GM19452 (cell line): ENCODE data around the gene XYLT1.

Experiments used
- ATAC-seq: cut with Tn5 transposase; IDR thresholded peaks from one replicate; pipeline ENCODE4 v1.9.1; 2021; ENCODE audit not compliant: unreplicated experiment

Gene XYLT1

GRCh38 chr16:17162560-17162959, 308.2 kb downstream of the XYLT1 start:
- ATAC-seq, result no peak

- ATAC-seq, result no peak
Measured at GRCh38 chr16:17160920-17161431, 309.8 kb downstream of the XYLT1 start.

- no peak for ATAC-seq
Measured at GRCh38 chr16:17160285-17160853, 310.4 kb downstream of the XYLT1 start.

- no peak for ATAC-seq
Measured at GRCh38 chr16:17159617-17160016, 311.1 kb downstream of the XYLT1 start.

GRCh38 chr16:17155936-17156335, 314.8 kb downstream of the XYLT1 start:
- no peak for ATAC-seq

GRCh38 chr16:17155485-17155884, 315.3 kb downstream of the XYLT1 start:
- ATAC-seq, result no peak

GRCh38 chr16:17154981-17155380, 315.8 kb downstream of the XYLT1 start:
- ATAC-seq, result no peak

GRCh38 chr16:17152311-17152710, 318.4 kb downstream of the XYLT1 start:
- no peak for ATAC-seq

GRCh38 chr16:17151335-17151734, 319.4 kb downstream of the XYLT1 start:
- ATAC-seq, result no peak

- no peak for ATAC-seq
Measured at GRCh38 chr16:17149904-17150483, 320.8 kb downstream of the XYLT1 start.

- no peak for ATAC-seq
Measured at GRCh38 chr16:17147942-17148341, 322.8 kb downstream of the XYLT1 start.

- ATAC-seq, result no peak
Measured at GRCh38 chr16:17145029-17145428, 325.7 kb downstream of the XYLT1 start.

- no peak for ATAC-seq
Measured at GRCh38 chr16:17144431-17144830, 326.3 kb downstream of the XYLT1 start.

GRCh38 chr16:17143546-17144419, 327.0 kb downstream of the XYLT1 start:
- ATAC-seq, result no peak

GRCh38 chr16:17138801-17139200, 332.0 kb downstream of the XYLT1 start:
- ATAC-seq, result no peak

GRCh38 chr16:17135439-17135838, 335.3 kb downstream of the XYLT1 start:
- no peak for ATAC-seq

GRCh38 chr16:17134586-17134985, 336.2 kb downstream of the XYLT1 start:
- peak; percentile 95 for ATAC-seq

GRCh38 chr16:17133851-17134250, 336.9 kb downstream of the XYLT1 start:
- ATAC-seq, result no peak

GRCh38 chr16:17131351-17131750, 339.4 kb downstream of the XYLT1 start:
- ATAC-seq, result no peak

GRCh38 chr16:17130733-17131132, 340.0 kb downstream of the XYLT1 start:
- ATAC-seq, result no peak

- ATAC-seq, result no peak
Measured at GRCh38 chr16:17129971-17130370, 340.8 kb downstream of the XYLT1 start.

GRCh38 chr16:17128791-17129190, 342.0 kb downstream of the XYLT1 start:
- ATAC-seq, result no peak
